Fibroblast of peridontal ligament (primary cell): Measurements from ENCODE around the gene LCN12.

ENCODE experiments used
- DNase-seq: peaks from one replicate; pipeline ENCODE4 v3.0.0-alpha.2; 2010; ENCODE audit errors: extremely low read depth

The LCN12 gene

GRCh38 chr9:136958898-136959850 is 7.1 kb downstream of the LCN12 start:
- no peak for DNase-seq

GRCh38 chr9:136960212-136960937 is 8.3 kb downstream of the LCN12 start:
- DNase-seq, result no peak

DNA sequence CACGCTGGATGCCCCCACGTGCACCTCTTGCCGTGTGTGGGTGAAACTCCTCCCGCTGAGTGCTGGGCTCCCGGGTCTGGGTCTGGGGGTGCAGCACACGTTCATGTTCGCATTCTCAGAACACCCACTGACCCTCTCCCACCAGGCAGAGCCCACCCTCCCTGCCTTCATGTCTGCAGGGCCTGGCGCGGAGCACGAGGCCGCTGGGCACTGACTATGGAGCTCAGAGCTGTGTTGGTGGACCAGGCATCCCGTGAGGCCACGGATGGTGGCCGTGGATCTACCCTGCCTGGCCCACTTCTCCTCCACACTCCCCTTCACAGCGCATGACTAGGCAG is 8.8 kb downstream of the LCN12 start:
- no peak for DNase-seq

DNA sequence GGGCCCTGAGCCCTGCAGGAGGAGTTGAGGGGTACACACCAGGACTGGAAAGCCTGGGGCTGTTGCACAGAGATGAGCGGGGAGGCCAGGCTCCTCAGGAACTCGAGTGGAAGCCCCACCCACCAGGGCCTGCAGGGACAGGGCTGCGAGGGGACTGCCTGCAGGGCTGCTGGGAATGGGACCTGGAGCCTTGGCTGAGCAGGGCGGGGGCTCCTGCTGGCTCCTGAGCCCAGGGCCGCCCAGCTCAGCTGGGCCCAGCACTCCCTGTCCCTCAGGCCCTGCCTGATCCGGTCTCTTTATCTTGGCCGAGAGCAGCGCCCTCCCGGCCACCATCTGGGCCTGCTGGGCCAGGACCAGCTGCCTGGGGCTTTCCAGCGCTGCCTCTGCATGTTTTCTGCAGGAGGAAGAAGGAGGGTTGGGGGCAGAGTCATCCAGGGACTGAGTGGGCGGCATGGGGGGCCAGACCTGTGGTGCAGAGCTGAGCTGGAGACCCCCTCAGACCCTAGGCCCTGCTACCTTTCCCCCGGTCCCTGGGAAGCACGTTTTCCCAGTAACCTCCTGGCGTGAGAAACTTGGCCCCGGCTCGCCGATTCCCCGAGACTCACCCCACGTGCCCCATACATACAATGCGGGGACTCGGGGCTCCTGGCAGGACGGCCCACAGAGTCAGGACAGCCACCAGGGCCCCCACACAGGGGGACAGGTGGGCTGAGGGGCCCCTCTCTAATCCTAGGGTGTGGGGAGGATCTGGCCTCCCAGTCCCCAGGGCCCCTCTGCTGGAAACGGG is 9.4 kb downstream of the LCN12 start:
- DNase-seq, result no peak

DNA sequence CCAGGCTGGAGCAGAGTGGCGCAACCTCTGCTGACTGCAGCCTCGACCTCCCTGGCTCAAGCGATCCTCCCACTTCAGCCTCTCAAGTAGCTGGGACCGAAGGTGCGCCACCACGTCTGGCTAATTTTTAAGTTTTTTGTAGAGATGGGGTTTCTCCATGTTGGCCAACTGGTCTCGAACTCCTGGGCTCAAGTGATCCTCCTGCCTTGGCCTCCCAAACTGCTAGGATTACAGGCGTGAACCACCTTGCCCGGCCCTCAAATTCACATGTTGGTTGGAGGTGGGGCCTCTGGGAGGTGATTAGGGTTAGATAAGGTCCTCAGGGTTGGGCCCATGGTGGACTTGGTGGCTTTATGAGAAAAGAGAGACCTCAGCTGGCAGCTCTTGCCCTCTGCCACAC is 10.1 kb downstream of the LCN12 start:
- DNase-seq, result no peak

DNA sequence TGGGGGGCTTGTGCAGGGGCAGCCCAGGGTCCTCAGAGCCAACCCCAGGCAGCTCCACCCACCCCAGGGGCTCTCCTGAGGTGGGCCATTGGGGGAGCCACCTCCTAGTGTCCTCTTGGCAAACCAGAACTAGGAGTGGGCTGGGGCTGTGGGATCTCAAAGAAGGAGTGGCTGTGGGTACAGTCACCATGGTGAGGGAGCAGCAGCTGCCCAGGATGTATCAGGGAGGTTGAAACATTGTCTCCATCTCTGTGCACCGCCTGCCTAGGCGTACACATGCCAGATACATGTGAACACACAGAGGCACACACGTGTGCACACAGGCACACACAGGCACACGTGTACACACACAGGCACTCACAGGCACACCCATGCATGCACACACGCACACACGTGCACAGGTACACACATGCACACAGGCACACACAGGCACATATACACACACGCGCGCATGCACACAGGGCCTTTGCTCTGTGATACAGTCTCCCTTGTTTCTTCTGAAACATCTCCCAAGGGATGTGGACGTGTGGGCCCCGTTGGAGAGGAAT is 10.7 kb downstream of the LCN12 start:
- no peak for DNase-seq

- DNase-seq, result no peak
Observed at GRCh38 chr9:136963341-136963740, 11.3 kb downstream of the LCN12 start.

DNA sequence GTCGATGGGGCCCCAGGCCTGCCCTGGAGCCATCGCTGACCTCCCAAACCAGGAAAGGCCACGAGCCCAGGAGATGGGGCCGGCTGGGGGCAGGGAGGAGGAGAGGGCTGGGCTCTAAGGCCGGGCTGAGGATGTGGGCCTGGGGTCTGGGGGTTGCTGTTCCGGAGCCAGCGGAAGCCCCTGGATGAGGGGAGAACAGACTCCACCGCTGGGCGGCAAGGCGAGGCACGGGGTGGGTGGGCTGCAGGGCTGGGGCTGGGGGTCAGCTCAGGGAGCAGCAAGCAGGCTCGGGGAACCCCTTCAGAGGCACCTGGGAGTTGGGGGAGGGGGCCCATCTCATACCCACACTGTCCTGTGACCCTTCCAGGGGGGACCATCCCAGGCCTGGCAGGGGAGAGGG is 11.7 kb downstream of the LCN12 start:
- DNase-seq, result no peak

DNA sequence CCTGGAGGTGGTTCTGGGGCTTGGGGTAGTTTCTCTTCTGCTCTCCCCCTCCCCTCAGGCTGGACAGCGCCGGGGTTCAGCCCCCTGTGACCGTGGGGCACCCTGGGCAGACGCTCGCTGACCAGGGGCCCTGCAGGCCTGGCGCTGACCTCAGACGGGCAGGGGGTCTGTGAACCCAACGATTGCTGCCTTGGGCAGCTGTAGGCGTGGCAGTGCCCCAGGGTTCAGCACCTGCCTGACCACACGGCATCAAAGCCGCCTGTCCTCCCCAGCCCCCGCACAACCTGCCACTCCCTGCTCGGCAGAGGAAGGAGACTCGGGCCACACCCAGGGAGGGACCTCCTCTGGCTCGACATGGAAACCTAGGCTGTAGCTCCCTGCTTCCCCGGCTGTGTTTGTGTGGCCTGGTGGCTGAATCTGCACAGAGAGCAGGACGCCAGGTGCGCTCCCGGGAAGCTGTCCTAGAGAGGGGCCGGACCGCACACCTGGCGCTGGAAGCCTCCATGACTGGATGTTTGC is 12.2 kb downstream of the LCN12 start:
- DNase-seq, result no peak

GRCh38 chr9:136964833-136965422 is 12.9 kb downstream of the LCN12 start:
- DNase-seq, result no peak

GRCh38 chr9:136965771-136966484 is 13.9 kb downstream of the LCN12 start:
- no peak for DNase-seq

DNA sequence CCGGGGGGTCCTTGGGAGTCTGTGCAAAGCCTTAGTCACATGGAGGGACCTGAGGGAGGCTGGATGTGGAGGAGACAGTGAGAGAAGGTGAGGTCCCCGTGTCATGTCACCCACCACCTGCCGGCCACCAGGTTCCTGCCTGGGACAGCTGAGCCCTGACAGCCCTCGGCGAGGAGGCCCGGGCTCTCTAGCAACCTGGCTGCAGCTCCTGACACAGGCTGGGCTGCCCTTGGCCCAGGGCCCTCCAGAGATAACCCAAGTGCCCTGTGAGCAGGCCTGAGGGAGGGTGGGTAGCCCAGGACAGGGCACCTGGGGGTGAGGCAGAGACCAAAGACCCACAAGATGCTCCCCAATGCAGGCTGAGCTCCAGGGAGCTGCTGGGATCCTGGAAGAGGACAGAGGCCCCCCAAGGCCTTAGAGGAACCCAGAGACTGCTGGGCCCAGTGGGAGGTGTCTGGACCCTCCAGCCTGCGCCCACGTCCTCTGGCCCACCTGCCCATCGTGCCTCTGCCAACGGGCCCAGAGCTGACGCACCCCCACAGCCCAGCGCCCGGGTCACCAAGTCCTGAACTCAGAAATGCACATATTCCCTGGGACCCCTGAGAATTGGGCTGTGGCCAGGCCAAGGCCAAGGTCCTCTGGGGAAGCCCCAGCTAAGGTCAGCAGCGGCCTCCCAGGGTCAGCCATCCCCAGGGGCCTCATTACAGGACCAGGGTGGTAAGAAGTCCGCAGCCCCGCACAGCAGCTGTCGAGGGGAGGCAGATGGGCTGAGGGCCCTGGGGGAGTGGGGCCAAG is 16.5 kb downstream of the LCN12 start:
- DNase-seq, result no peak

- DNase-seq, result no peak
Observed at GRCh38 chr9:136969150-136969549, 17.1 kb downstream of the LCN12 start.

- DNase-seq, result no peak
Observed at GRCh38 chr9:136969774-136970173, 17.7 kb downstream of the LCN12 start.

- DNase-seq, result no peak
Observed at GRCh38 chr9:136970361-136970760, 18.3 kb downstream of the LCN12 start.

DNA sequence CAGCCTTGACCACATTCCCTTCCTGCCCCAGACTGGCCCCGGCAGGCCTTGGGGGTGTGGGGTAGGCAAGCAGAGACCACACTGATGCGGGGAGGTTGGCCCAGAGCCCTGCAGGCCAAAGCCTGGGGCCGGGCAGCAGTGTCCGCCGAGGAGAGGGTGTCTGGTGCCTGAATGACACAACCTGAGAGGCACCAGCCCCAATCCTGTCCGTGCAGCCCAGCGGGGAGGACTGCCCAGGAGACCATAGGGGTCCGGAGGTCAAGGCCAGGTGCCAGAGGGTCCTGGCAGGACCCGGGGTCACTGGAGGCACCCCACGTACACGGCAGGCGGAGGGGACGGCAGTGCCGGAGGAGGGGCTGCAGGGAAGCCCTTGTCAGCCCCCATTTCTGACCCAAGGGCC is 19.7 kb downstream of the LCN12 start:
- no peak for DNase-seq

- no peak for DNase-seq
Observed at GRCh38 chr9:136972335-136972734, 20.3 kb downstream of the LCN12 start.

GRCh38 chr9:136972743-136973142 is 20.7 kb downstream of the LCN12 start:
- DNase-seq, result no peak

DNA sequence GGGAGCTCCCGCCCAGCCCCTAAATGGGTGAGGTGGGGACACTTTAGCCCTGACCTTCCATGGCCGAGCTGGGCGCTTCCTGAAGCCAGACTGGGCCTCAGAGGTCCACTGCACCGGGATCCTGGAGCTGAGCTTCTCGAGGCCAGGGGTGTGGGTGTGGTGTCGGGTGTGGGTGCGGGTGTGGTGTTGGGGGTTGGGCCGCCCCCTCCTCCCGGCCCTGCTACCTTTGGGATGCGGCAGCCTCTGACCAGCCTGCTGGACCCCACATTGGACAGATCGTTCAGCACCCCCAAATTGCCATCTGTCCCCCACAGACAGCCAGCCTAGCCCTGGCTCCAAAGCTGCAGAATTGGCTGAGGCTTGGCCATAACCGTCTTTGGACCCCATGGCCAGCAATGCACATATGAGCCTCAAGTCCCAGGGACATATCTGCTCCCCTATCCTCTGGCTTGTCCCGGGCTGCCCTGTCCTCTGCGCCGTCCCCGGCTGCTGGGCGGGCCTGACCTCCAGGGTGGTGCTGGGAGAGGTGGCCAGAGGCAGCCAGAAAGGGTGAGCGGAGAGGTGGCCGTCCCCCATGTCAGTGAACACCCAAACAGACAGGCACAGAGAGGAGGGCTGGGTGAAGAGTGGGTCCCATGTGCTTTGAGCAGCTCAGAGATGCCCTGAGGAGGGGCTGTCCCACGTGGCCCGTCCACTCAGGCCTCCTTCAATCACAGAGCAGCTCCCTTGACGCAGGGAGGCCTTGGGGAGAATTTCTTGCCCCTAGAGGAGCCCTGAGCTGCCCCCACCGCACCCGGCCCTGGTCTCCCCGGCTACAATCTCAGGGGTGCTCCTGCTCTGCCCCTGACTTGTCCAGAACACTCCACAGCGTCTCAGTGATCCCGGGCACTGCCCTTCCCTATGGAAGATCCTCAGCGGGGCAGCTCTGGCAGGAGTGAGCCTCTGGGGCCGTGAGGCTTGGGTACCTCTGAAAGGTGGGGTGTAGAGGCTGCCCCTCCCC is 21.8 kb downstream of the LCN12 start:
- no peak for DNase-seq
